ENCODE results near the gene ALOX15.

- TF ChIP-seq POLR2A (IDR thresholded peaks at IDR 0.05; ENCODE audit: low read length) (no peak), GATA1 (IDR thresholded peaks at IDR 0.05; ENCODE audit: low read depth, low read length) (no peak)
Observed at GRCh38 chr17:4626734-4627256, 14.7 kb downstream of the ALOX15 start.

Measured in erythroblast (primary cell).